SH-SY5Y (cell line): Measurements from ENCODE around the gene CNTN5.

Experiments used
- GATA2 ChIP-seq: IDR thresholded peaks from 2 replicates; pipeline ENCODE4 v1.6.1; 2011; ENCODE audit warnings: mild to moderate bottlenecking, low read depth, low read length
- GATA3 ChIP-seq: IDR thresholded peaks from 2 replicates; pipeline ENCODE4 v1.6.1; 2011; ENCODE audit warnings: low read depth, mild to moderate bottlenecking, low read length, moderate library complexity

DNA sequence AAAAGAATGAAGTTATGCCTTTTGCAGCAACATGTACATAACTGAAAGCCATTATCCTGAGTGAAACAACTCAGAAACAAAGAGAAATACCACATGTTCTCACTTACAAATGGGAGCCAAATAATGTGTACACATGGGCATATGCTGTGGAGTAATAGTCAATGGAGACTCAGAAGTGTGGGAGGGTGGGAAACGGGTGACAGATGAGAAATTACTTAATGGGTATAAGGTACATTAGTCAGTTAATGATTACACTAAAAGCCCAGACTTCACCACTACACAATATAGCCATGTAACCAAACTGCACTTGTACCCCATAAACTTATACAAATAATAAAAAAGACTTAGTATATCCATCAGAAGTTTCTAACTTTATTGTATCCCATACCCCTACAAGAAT lies 992.3 kb downstream of the CNTN5 start:
- TF ChIP-seq GATA3 (no peak), GATA2 (no peak)
